SKM-1 (cell line): ENCODE results near the gene ALPK1.

ENCODE experiments used
- DNase-seq: peaks from one replicate; lab custom pipeline; 2025; ENCODE audit not compliant: unreplicated experiment; lab: John Stamatoyannopoulos, UW

The ALPK1 gene

DNA sequence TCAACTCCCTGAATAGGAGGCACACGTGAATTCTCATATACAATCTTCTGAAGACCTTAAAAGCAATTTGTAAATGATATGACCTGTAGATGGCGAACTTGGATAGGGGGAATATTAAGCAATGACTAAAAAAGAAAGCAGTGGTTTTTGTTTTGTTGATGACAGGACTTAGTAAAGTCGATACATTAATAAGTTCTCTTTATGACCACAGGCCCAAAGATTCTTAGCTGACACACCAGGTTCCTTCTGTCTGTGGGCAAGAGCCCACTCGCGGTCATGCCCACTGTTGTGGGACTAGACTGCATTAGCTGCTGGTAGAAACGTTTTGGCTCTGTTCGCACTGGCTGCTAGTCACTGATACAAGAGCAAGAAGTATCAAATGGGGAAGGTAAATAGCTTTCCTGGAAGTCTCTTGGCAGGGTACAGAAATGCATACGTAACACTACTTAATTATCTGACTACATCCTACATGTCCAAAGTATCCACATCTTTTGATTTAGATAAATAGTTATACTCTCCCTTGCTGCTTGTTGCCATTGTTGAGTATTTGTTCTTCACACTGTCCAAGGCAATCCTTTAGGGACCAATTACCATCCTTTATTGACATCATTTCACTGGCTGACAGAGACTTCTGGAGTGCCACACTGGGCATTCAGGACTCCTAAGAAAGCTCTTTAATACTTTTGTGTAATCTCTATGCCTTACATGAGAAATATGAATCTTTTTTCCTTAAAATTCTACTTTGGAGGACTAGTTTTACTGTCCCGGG is 31.0 kb downstream of the ALPK1 start:
- DNase-seq, result no peak

DNA sequence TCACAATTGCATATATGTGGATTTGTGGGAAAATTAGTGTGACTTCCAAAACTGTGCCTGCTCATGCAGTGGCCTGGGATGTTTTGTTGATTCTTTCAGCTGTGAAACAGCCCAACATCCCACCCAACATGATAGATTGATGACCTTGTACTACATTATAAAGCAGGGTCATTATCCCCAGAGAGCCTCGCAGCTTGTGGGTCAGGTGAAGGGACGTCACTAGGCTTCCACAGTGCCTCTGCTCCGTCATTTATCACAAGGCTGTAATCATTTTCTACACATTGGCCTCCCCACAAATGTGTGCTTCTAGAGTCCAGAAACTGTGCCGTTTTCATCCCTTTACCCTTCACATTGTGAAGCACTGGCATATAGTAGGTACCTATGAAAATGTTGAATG is 31.6 kb downstream of the ALPK1 start:
- no peak for DNase-seq

DNA sequence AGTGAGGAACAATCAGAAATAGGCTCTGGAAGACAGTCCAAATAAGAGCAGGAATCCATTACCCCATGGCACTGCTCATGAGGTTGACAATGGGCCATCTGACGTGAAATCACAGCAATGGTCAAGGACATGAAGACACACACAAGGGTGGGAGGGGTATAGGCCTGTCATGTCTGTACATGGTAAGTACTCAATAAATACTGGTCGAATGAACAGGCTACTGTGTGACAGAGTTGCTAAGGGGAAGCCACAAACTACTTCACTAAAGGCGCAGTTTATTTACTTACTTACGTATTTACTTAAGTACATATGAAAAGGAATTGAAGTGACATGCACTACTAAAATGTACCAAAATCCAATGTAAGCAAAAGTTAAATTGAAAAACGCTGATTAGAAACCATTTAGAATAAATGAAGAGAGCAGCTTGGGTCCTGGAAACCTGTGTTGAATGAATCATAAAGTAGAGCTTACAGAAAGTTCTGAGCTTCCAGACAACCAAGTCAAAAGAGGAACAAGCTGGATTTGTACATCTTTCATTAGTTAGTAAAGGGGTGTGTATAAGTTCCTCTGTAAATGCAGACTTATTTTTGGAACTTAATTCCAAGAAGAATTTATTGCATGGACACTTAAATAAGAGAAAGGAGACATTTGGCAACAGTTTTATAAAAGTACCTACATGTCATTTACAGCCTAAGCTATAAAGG is 32.7 kb downstream of the ALPK1 start:
- DNase-seq, result no peak

DNA sequence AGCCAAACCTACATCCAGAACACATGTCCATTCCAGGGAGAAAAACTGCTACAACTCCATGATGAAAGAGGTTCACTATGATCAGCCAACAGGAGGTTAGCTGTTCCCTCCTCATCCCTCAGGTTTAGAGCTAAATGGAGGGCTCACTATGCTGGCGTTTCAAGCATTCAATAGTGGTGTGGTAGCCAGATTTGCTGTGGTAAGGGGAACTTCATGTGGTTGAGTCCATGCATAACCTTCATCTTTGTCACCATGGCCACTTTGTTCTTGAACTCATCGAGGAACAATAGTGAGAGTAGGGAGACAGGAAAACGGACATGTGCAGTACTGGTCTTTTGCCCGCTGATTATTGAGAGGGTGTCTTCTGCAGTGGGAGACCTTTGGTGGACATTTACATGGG is 33.8 kb downstream of the ALPK1 start:
- DNase-seq, result no peak

DNA sequence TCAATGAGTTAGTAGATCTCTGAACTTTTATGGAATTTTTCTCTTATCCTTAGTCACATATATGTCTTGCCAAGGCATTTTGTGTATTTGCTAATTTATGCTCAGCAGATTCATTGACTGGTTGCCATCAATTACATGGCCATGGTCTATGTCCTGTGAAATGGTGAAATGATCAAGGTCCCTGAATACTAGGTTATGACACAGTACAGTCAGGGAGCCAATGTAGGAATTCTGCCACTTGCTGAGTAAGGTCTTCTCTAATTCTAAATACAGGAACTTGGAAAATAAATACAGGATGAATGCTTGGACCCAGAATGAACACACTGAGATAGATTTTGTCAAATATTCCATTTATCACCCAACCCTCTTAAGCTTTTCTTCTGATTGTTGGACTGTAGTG is 35.2 kb downstream of the ALPK1 start:
- no peak for DNase-seq

DNA sequence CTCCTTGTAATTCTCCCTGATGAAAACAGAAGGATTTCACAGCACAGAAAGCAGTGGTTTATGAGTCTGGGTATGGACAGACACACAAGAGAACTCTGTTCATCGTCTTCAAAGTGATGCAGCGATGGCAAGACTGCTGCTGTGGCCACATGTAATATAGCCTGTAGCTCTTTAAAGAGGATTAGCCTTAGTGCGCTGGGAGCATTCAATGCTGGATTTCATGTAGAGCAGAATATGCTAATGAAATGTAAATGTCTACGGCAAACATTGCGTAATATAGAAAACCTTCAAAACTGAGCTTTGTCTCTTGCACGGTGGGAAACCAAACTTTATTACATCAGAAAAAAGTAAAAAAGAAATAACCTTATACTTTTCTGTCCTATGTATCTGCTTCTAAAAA is 42.9 kb downstream of the ALPK1 start:
- DNase-seq, result no peak

DNA sequence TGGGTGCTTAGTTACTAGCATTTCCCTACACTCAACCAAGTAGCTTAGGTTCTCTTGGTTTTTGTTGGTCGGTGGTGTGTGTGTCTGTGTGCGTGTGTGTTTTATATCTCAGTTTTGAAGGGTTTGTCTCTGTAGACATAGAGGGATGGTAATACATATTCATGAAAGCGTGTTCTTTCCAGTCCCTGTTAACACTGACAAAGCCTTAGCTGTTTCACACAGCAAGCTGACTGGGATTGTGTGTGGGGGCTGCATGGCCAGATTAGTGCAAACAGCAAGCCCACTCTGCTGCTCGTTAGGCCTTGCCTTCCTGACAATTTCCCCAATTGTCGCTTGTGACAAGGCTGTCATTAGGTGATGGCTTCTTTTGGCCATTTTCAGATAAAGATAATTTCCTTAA is 43.9 kb downstream of the ALPK1 start:
- no peak for DNase-seq

DNA sequence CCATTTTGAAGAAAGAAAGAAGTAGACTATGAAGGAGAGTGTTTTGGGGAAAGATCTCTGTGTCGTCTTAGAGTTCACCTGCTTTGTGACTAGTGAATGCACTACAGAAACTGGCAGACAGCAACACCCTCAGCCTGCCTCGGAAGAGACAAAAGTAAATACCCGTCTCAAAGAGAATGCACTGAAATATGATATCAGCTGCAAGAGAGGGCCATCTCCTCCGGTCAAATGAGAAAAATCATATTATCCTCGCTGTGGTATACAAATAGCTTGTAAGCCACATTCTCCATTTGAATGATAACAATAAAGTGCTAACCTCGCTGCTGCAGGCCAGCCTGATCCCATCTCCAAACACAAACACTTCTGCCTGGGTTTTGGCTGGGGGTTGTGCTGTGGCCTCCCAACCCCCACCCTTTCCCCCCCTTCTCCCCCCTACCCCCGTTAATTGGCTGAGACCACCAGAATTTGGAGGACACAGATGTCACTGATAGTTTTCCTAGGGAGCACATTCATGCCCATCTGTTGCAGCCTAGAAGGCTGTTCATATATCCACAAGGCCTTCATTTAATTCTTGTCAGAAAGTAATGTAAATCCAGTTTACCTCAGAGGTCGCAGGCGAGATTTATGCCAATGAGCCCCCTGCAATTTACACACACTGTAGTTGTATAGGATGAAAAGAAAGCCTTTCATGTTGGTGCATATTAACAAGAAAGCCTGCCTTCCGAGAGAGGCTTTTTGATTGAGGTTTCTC is 46.3 kb downstream of the ALPK1 start:
- DNase-seq, result no peak

DNA sequence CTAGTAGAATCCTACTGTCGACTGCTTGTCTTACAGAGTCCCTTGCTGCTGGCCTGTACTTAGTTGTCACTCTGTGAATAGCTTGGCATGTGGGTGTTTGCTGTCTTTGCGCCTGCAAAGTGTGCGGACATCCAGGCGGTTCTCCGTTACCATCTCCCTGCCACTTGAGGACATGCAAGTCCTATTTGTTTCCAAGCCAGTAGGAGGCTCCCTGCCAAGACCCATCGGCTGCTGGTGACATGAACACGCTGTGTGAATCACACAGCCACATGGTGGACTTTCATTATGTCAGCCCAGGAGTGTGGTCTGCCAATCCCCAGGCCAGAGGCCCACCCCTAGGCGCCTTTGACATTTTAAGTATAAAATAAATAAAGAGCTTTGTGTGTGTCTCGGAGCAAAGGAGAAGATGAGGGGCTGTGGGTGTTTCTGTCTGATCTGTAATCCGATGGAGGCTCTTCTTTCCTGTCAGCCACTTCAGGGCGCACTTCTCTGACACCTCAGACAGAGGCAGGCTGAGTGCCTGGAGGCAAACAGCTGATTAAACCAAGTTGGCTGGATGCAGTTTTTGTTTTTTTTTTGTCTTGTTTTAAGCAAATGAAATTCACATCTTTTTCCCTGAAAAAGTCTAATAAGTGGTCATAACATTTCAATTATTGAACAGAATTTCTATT is 51.5 kb downstream of the ALPK1 start:
- DNase-seq, result no peak

DNA sequence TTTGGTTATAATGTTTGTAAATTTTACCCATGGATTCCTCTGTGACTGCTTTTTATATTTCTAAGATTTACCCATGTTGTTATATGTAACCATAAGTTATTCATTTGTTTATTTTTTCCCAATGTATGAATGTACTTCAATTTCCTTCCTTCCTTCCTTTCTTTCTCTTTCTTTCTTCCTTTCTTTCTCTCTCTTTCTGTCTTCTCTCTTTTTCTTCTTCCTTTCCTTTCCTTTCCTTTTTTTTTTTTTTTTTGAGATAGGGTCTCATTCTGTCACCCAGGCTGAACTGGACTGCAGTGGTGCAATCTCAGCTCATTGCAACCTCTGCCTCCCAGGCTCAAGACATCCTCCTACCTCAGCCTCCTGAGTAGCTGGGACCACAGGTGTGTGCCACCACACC is 55.6 kb downstream of the ALPK1 start:
- DNase-seq, result no peak

DNA sequence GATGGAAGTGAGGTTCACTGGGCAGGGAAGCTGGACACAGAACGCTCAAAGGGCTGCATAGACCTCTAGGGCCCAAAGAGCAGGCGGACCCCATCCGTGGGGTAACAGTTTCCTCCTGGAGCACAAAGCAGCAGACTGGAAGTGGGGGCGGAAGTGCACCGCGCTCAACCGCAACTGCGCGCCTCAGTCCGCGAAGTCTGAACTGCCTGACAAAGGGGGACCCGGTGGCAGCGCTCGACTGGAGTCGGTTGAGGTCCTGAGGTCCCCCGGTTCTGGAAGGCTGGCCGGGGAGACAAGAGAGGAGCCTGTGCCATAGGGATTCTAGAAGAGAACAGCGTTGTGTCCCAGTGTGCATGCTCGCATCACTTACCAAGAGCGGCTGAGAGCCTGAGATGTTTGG is 58.5 kb downstream of the ALPK1 start:
- DNase-seq, result no peak

DNA sequence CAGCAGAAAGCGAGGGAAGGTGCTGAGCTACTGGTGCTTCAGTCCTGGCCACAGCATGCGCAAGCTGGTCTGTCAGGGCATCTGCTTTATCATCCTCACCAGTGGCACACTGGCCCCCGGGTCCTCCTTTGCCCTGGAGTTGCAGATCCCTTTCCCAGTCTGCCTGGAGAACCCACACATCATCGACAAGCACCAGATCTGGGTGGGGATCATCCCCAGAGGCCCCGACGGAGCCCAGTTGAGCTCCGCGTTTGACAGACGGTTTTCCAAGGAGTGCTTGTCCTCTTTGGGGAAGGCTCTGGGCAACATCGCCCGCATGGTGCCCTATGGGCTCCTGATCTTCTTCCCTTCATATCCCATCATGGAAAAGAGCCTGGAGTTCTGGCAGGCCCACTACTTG is 60.3 kb downstream of the ALPK1 start:
- DNase-seq, result no peak

DNA sequence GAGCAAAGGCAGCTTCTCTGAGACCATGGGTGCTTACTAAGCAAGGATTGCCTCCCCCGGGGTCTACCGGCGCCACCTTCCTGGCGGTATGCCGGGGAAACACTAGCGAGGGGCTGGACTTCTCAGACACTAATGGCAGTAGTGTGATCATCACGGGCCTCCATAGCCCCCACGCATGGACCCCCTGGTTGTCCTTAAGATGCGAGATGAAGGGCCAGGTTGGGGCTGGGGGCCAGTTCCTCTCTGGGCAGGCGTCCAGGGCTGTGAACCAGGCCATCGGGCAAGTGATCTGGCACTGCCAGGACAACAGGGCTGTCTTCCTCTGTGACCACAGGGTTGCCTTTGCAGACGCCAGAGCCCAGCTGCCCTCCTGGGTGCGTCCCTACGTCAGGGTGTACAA is 60.7 kb downstream of the ALPK1 start:
- no peak for DNase-seq

DNA sequence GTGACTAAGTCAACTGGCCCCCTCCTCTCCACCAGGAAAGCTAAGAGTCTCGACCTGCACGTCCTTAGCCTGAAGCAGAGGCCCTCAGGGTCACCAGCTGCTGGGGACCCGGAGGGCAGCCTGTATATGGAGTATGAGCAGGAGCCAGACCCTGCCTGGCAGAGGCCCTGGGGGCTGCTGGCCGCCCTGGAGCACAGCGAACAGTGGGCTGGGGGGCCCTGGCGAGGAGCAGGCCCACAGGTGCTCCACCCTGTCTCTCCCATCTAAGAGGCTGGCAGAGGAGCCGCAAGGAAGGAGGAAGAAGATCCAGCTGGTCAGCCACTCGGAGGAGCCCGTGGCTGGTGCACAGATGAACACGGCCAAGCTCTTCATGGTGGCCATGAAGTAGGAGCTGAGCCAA is 61.2 kb downstream of the ALPK1 start:
- no peak for DNase-seq

DNA sequence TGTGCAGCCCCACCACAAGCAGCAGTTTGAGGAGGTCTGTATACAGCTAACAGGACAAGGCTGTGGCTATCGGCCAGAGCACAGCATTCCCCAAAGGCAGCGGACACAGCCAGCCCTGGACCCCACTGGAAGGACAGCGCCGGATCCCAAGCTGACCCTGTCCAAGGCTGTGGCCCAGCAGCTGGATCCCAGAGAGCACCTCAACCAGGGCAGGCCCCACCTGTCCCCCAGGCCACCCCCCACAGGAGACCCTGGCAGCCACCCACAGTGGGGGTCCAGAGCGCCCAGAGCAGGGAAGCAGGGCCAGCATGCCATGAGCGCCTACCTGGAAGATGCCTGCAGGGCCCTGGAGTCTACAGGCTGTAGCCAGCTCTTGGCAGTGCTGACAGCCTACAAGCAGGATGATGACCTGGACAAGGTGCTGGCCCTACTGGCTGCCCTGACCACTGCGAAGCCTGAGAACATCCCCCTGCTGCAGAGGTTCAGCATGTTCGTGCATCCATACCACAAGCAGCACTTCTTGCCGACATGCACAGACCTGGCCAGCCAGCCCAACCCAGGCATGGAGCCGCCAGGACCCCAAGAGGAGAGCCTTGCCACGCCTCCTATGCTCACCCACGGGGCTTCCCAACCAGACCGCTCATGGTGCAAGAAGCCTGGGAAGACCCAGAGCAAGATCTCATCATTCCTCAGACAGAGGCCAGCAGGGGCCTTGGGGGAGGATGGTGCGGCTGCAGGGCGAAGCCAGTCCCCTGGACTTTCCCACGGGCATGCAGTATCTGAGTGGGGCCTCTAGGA is 62.0 kb downstream of the ALPK1 start:
- DNase-seq, result no peak

DNA sequence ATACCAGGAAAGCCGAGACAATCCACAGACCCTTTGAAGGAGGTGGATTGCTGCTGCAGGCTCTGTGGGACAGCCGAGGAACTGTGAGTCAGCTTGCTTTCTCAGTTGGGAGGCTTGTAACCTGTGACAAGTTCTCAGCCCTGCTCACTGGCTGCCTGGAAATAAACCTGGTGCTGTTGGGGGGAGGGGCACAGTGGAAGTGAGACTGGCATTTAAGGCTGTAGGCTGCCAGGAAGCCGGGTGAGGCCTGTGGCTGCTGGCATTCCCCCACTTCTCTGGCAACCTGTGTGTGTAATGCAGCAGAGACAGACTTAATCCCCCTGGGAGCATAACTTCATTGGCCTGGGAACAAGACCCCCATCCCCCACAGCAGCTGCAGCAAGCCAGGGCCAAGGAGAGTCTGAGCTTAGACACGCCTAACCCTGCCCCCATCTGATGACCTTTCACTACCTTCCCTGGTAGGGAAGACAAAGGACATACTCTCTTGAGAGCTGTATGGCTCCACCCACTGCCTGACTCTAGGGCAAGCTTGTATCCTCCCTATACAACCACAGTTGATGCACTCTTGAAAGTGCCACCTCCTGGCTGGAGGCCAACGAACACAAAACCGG is 64.1 kb downstream of the ALPK1 start:
- DNase-seq, result no peak

DNA sequence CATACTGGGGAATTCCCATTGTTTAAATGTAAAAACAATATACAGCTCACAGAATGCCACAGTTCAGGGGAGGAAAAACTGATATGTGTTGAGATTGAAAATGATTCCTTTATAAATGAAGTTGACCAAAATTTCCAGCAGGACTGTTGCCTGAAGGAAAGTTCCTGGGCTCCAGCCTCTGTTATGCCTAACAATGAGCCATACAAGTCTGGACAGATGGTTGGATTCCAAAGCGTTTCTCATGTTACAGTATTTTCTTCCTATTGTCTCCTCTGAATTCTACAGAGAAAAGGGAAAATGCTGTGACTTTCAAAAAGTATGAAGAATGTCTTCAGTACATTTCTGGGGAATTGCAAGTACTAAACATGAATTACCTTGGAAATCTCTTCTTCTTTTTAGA is 73.3 kb downstream of the ALPK1 start:
- DNase-seq, result no peak

DNA sequence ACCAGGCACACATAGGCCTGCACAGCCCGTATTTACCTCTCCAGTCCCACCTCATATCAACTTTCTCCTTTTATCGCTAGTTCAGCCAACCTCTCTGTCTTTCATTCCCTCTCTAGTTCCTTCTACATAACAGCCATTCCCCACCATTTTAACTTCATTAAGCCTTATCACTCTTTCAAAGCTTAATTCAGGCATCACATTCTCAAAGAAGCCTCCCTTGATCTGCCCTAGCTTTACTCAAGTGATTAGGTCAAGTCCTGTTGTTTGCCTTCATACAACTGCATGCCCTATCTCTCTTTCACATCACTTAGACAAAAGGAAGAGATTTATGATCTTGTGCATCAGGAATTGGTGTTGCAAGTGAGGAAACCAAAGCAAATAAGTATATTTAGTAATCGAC is 74.2 kb downstream of the ALPK1 start:
- no peak for DNase-seq

DNA sequence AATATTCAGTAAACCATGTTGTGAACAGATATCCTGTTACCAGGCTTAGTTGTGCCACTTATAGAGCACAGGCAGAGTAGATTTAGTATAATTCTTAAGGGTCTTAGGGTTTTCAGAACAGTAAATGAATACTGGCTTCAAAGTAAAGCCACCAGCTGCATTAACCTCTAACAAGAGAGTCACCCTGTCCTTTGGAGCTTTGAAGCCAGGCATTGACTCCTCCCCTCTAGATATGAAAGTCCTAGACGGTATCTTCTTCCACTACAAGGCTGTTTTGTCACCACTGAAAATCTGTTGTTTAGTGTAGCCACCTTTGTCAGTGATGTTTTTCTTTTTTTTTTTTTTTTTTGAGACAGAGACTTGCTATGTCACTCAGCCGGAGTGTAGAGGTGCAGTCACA is 77.7 kb downstream of the ALPK1 start:
- DNase-seq, result no peak

DNA sequence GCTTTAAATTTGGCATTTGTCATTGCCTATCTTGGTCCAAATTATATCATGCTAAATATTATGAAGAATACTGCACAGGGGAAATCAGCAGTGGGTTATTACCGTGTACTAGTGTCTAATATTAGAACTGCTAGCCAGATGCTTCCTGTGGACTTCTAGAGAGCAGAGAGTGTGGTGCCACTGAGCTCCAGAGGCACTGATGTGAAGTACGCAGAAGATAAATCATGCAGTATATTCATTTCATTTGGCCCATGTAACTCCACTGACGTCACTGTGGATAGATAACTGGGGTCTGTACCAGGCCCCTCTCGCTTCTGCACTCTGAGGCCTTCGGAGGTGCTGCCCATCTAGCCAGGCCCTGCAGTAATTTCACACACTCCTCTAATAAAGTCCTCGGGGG is 80.0 kb downstream of the ALPK1 start:
- DNase-seq, result no peak
